ENCODE data around the gene ERCC4. TPM values are rescaled to one million over a fixed set of nuclear protein-coding genes. Genes with fewer than 3 reads are reported as not detected.

ERCC4 gene
- total and polyA plus RNA-seq, 2 experiments from 2014 or later, result 5.4 to 21.6 TPM

GRCh38 chr16:13988038-13988437 is 68.1 kb downstream of the ERCC4 start:
- no peaks in the 10 kb centered on the region for H3K9me2 ChIP-seq (ENCODE audit: insufficient read depth)
- no peak overlapping the region for H2AFZ ChIP-seq
- no peaks in the 10 kb centered on the region for H3K36me3 ChIP-seq (ENCODE audit: insufficient read depth)
- Mint-ChIP-seq H3K9me3 (no peaks in the 10 kb centered on the region), H3K4me1 (no peaks in the 10 kb centered on the region), H3K4me3 (no peak overlapping the region), H3K36me3 (ENCODE audit: low read depth) (no peaks in the 10 kb centered on the region), H3K27me3 (ENCODE audit: insufficient read depth, low read depth, poor library complexity) (no peaks in the 10 kb centered on the region), H3K27ac (no peak overlapping the region)
- H3K79me2 ChIP-seq (replicated peaks; ENCODE audit: insufficient read depth), result no peaks in the 10 kb centered on the region
- H3K4me1 ChIP-seq (ENCODE audit: insufficient read depth), result no peaks in the 10 kb centered on the region
- H3K4me3 ChIP-seq, result no peak overlapping the region
- no peak overlapping the region for H3K4me2 ChIP-seq
- H3K27me3 ChIP-seq (ENCODE audit: insufficient read depth), result no peaks in the 10 kb centered on the region
- ATAC-seq, result no peak
- H3K27ac ChIP-seq (ENCODE audit: low read depth), result no peak overlapping the region
- no peaks in the 10 kb centered on the region for H3F3A ChIP-seq (replicated peaks; ENCODE audit: low read depth)
- H4K20me1 ChIP-seq (replicated peaks; ENCODE audit: insufficient read depth), result no peaks in the 10 kb centered on the region
- DNase-seq (ENCODE audit: low spot score), result no peak
- TF ChIP-seq ZNF462 (CRISPR knock-in tag; IDR thresholded peaks at IDR 0.05) (no peak), CTCF (conservative IDR thresholded peaks at IDR 0.05; ENCODE audit: low read depth in 2 of 2) (no peak), REST (IDR thresholded peaks at IDR 0.05; ENCODE audit: unreplicated experiment) (no peak), ZNF331 (CRISPR knock-in tag; IDR thresholded peaks at IDR 0.05; ENCODE audit: low read depth) (no peak), STAT1 (IDR thresholded peaks at IDR 0.05; ENCODE audit: unreplicated experiment) (no peak), CREB1 (CRISPR knock-in tag; IDR thresholded peaks at IDR 0.05; ENCODE audit: low read depth) (no peak), EZH2phosphoT487 (IDR thresholded peaks at IDR 0.05; ENCODE audit: unreplicated experiment) (no peak), EZH2 (IDR thresholded peaks at IDR 0.05; ENCODE audit: low read depth, unreplicated experiment) (no peak), POLR2AphosphoS5 (IDR thresholded peaks at IDR 0.05; ENCODE audit: low read depth) (no peak)

Data from GM23338 (cell line).